HG03175 (cell line): ENCODE measurements around the gene ST8SIA1.

Source experiments
- ATAC-seq: cut with Tn5 transposase; IDR thresholded peaks from one replicate; pipeline ENCODE4 v1.9.1; 2021; ENCODE audit warnings: mild to moderate bottlenecking, moderate library complexity; ENCODE audit not compliant: unreplicated experiment

The ST8SIA1 gene

GRCh38 chr12:22332202-22332601, 2.3 kb downstream of the ST8SIA1 start:
- no peak for ATAC-seq

DNA sequence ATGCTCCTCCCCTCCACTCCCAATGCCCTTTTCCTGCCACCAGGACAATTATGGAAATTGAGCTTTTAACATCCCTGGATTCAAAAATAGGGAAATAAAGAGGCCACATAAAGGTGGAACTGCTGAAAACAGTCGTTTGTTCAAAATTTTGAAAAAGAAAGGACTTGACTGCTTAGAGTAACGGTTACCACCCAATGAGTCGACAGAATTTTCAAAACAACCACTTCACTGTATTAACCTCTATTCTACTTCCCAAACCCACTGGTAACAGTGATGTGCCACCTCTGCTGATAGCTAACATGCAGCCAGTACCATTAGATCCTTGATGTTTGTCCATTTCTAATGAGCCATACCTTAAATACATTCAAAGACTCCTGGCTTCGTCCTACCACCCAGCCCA, 4.9 kb downstream of the ST8SIA1 start:
- no peak for ATAC-seq

GRCh38 chr12:22325218-22325617, 9.3 kb downstream of the ST8SIA1 start:
- ATAC-seq, result no peak

DNA sequence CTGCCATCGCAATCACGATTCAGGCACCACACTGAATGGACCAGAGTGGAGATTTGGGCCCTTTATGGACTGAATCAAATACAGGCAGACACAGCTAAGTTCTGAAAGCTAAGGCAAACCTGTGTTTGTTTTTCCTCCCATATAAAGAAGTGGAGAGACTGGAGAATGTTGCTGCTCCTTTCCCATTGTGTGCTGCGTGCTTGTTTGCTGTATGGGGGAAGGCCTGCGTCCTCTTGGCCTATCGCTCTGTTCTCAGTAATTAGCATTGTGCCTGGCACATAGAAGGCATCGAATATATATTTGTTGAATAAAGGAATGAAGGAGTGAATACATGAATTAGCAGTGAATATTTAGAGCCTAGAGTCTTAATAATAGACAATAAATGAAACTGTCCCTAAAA, 12.4 kb downstream of the ST8SIA1 start:
- no peak for ATAC-seq

DNA sequence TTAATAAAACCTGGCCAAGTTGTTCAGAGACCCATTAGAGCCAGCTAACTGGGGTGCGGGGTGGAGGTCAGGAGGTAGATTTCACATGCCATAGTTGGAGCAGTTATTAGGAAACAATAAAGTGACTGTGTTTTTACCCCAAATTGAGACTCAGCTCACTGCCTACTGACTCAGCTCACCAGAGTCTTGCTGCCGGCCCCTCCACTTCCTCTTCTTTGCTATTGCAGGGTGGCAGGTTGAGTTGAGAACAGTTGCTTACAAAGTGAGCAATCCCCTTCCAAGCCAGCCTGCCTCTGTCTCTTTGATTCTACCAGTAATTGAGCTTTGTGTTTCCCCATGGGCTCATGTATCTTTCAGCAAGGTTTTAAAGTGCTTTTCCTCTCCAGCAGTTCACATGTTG, 12.9 kb downstream of the ST8SIA1 start:
- no peak for ATAC-seq

DNA sequence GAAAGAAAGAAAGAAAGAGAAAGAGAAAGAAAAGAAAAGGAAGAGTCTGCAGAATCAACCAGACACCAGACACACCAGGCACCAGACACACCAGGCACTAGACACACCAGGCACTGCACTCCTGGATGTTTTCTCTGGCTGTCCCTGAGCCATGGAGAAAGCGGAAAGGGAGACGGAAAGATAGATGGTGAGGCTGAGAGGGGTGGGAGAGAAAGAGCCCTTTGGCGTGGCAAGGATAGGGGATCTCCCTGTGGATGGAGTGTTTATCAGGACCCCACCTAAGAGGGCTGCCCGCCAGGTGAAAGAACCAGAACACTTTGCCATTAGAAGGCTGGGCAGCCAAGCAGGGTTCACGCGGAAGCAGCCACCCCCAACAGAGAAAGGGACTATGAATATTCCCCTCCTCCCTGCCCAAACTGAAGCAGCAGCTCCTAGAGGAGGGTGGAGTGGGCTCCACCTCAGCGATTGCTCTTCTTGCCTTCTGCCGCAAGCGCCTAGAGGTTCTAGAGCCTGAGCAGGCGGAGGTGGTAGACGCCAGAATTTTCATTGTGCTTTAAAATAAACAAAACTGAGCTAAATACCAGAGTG, 13.4 kb downstream of the ST8SIA1 start:
- no peak for ATAC-seq

GRCh38 chr12:22318108-22318737, 16.3 kb downstream of the ST8SIA1 start:
- no peak for ATAC-seq

DNA sequence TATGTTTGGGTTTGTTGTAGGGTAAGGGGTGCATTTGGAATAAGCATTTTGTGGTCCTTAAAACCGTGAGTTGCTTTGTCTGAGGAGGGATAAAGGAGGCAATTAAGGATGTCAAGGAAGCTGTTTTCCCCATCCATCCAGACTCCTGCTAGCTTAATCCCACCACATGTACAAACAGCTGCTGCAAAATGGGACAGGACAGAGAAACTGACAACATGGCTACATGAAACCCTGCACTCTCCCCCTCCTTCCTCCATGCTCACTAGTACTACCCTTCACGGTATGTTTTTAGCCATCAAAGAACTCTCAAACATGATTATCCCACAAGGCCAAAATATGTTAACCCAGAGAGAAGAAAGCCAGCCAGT, 20.6 kb downstream of the ST8SIA1 start:
- ATAC-seq, result no peak

- no peak for ATAC-seq
These were observed 21.1 kb downstream of the ST8SIA1 start for GRCh38 chr12:22313286-22313962.

GRCh38 chr12:22312336-22312735, 22.2 kb downstream of the ST8SIA1 start:
- ATAC-seq, result no peak

DNA sequence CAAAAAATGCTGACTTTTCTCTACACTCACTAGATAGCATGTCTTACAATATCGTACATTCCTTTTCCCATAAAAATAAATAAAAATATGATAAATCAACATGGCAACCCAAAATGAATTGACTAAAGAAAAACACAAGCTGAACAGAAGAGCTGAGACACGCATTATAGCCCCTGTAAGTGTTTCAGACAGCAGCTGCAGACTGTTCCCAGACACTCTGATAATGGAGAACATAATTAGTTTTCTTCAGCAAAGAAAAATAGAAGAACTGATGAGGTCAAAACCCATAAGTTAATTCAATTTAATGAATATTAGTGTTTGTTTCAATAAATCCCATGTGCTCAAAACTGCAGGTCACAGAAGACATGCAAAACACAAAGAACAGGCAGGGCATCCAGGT, 23.8 kb downstream of the ST8SIA1 start:
- no peak for ATAC-seq

DNA sequence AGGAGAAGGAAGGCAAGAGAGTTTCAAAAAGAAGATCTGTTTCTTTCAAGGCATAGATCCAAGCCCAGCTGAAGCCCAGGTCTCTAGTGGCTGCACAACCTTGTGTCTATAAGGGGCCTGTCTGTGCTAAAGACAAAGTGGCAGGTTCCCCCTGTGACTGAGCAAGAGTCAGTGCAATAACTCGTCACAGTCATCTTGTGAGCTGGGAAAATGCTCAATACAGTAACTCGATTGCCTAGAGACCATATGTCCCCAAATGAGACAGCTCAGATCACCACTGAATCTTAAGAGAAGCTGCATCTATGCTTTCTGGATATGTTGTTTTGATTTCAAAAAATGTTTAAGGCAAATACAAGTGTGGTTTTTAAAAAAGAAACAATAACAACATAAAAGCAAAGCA, 24.2 kb downstream of the ST8SIA1 start:
- ATAC-seq, result no peak

- ATAC-seq, result no peak
These were observed 26.7 kb downstream of the ST8SIA1 start for GRCh38 chr12:22307811-22308210.

DNA sequence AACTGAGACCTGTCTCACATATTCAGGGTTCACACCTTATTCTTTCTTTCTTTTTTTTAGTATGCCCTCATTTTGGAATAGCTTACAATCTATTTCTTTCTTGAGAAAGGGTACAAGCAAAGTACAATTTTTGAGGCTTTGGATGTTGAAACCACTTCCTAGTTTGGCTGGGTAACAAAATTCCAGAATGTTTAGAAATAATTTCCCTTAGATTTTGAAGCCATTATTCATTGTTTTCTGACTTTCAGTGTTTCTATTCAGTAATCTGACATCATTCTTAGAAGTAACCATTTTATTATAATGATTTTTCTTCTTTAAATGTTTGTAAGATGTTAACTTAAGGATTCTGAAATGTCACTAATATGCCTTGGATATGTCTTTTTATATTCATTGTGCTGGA, 28.2 kb downstream of the ST8SIA1 start:
- ATAC-seq, result no peak

GRCh38 chr12:22304341-22304740, 30.2 kb downstream of the ST8SIA1 start:
- no peak for ATAC-seq

DNA sequence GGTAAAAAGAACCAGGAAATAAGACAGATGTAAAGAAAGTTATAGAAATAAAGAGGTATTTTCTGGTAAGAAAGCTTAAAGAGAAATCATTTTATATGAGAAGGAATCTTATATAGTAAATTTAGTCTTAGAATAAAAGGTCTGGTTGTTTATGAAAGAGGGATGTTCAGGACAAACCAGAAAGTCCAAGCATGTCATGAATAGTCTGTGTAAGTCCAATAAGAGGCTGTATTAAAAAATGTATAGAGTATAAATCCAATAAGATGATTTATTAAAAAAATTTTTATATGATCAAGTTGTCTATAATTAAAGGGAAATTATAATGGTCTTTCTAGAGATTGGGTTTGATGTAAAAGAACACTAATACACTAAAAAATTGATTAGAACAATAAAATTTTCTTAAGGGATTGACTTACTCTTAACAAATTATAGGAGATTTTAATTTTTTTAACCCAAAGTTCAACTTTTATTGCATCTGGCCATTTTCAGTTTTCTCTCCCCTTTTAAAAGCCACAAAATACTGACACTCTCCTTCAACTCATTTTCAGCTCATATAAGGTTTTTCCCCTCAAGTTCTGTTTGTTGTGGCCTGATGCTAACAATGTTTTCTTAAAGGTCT, 35.1 kb downstream of the ST8SIA1 start:
- ATAC-seq, result no peak

- ATAC-seq, result no peak
These were observed 45.3 kb downstream of the ST8SIA1 start for GRCh38 chr12:22289250-22289649.

GRCh38 chr12:22287776-22288621, 46.5 kb downstream of the ST8SIA1 start:
- no peak for ATAC-seq

GRCh38 chr12:22287101-22287500, 47.4 kb downstream of the ST8SIA1 start:
- ATAC-seq, result no peak

DNA sequence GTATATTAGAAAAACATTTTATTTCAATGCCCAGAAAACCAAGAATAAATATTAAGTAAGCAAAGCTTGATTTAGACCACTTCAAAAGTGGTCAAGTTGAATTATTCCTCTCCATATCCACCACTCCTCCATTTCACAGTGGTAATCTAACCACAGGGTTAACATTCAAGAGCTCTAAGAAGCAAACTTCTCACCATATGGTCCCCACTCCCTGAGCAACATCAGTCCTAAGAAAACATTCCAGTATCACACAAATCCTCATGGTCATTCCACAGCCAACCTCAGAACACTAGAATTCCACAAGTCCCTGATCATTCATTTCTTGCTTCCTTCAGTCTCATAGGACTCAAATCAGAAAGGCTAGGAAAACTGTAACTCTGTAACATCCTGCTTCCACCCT, 47.9 kb downstream of the ST8SIA1 start:
- no peak for ATAC-seq

- ATAC-seq, result no peak
These were observed 48.7 kb downstream of the ST8SIA1 start for GRCh38 chr12:22285846-22286245.
